Karpas-422 (cell line): ENCODE results near the gene SOCS4. TPM values are rescaled to one million over a fixed set of nuclear protein-coding genes. Genes with fewer than 3 reads are reported as not detected.

Source experiments
- DNase-seq: peaks from one replicate; pipeline ENCODE4 v3.0.0-alpha.2; 2015
- H2AFZ ChIP-seq: fragments of 200-600 bp; sonication (generic); 2 replicates; pipeline ENCODE4 v1.6.1; 2014; ENCODE audit warnings: antibody characterized with exemption, low read length, mixed read lengths
- H3K27ac ChIP-seq: fragments of 200-600 bp; sonication (generic); 2 replicates; pipeline ENCODE4 v1.5.1; 2014; ENCODE audit warnings: mild to moderate bottlenecking, low read length, moderate library complexity
- H3K27me3 ChIP-seq: fragments of 200-600 bp; sonication (generic); 2 replicates; pipeline ENCODE4 v1.6.1; 2014; ENCODE audit warnings: low read length, mixed read lengths
- H3K36me3 ChIP-seq: fragments of 200-600 bp; sonication (generic); 2 replicates; pipeline ENCODE4 v1.6.1; 2014; ENCODE audit warnings: low read length, mixed read lengths; ENCODE audit not compliant: insufficient read depth
- H3K4me1 ChIP-seq: fragments of 200-600 bp; sonication (generic); 2 replicates; pipeline ENCODE4 v1.6.1; 2014; ENCODE audit warnings: mild to moderate bottlenecking, low read length, mixed read lengths
- H3K4me2 ChIP-seq: fragments of 200-600 bp; sonication (generic); 2 replicates; pipeline ENCODE4 v1.6.1; 2014; ENCODE audit warnings: low read length, low read depth, mild to moderate bottlenecking; ENCODE audit not compliant: poor library complexity, severe bottlenecking
- H3K4me3 ChIP-seq: fragments of 200-600 bp; sonication (generic); 2 replicates; pipeline ENCODE4 v1.5.1; 2014; ENCODE audit warnings: mild to moderate bottlenecking, antibody characterized with exemption, low read length, mixed read lengths
- H3K79me2 ChIP-seq: fragments of 200-600 bp; sonication (generic); 2 replicates; pipeline ENCODE4 v1.6.1; 2014; ENCODE audit warnings: mild to moderate bottlenecking, low read length, mixed read lengths
- H3K9ac ChIP-seq: fragments of 200-600 bp; sonication (generic); 2 replicates; pipeline ENCODE4 v1.6.0; 2014; ENCODE audit warnings: low read length
- H3K9me2 ChIP-seq: fragments of 200-600 bp; sonication (generic), shearing (Covaris generic); replicated peaks from 2 replicates; pipeline ENCODE4 v1.6.0; 2014; ENCODE audit warnings: mild to moderate bottlenecking, low read length, moderate library complexity; ENCODE audit not compliant: insufficient read depth
- H3K9me3 ChIP-seq: fragments of 300-700, 200-600 bp; sonication (generic); 2 replicates; pipeline ENCODE4 v1.6.1; 2014; ENCODE audit warnings: low read length, mixed read lengths
- H4K20me1 ChIP-seq: fragments of 200-600 bp; sonication (generic); 2 replicates; pipeline ENCODE4 v1.6.1; 2014; ENCODE audit warnings: mild to moderate bottlenecking, antibody characterized with exemption, low read length, low read depth; ENCODE audit not compliant: insufficient read depth
- total RNA-seq: library from RNA; depleted of rRNA; stranded (reverse); fragments of >200 nt; shearing (Covaris generic); gene quantifications from 2 replicates; pipeline ENCODE4 v1.2.3, GENCODE V29; 2014; ENCODE audit warnings: low replicate concordance; rRNA removed

Gene SOCS4
- total RNA-seq, 1 experiment from 2014 or later, result 50.3 TPM

DNA sequence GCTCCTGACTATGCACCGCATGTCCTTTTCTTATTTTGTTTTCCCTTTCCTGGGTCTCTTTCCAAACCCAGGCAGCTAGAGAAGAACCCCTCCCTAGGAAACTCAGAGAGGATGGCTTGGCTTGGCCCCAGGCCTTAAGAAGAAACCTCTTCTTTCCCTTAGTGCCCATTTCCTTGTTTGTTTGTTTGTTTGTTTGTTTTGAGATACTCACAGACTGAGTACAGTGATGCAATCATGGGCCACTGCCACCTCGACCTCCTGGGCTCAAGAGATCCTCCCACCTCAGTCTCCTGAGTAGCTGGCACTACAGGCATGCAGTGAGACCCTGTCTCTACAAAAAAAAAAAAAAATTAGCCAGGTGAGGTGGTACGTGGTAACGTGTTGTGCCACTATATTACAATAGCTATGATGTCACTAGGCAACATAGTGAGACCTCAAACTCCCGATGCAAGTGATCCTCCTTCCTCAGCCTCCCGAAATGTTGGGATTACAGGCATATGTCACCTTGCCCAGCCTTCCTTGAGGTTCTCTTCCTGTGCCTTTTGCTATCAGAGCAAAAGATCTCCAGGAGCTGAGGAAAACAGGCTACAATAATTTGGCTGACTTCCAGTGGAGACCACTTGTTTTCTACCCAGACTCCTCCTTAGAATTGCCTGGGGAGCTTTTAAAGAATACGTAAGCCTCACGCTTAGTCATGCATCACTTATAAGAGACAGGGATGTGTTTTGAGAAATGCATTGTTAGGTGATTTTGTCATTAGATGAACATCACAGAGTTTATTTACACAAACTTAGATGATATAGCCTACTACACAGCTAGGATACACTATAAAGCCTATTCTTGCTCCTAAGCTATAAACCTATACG, 67.5 kb downstream of the SOCS4 start:
- no peak overlapping the region for H3K4me3 ChIP-seq
- no peaks in the 10 kb centered on the region for H3K79me2 ChIP-seq
- no peak overlapping the region for H3K27ac ChIP-seq
- DNase-seq, result no peak
- 0 out of 2 replicates have a peak, but pooled peaks cover 3% of the 10 kb centered on the region for H4K20me1 ChIP-seq
- no peak overlapping the region for H3K9ac ChIP-seq
- H3K4me1 ChIP-seq, result peaks cover 7% of the 10 kb centered on the region
- H3K27me3 ChIP-seq, result no peaks in the 10 kb centered on the region
- no peaks in the 10 kb centered on the region for H3K9me2 ChIP-seq
- H3K36me3 ChIP-seq, result no peaks in the 10 kb centered on the region
- H3K4me2 ChIP-seq, result no peak overlapping the region
- H2AFZ ChIP-seq, result no peak overlapping the region
- no peaks in the 10 kb centered on the region for H3K9me3 ChIP-seq

DNA sequence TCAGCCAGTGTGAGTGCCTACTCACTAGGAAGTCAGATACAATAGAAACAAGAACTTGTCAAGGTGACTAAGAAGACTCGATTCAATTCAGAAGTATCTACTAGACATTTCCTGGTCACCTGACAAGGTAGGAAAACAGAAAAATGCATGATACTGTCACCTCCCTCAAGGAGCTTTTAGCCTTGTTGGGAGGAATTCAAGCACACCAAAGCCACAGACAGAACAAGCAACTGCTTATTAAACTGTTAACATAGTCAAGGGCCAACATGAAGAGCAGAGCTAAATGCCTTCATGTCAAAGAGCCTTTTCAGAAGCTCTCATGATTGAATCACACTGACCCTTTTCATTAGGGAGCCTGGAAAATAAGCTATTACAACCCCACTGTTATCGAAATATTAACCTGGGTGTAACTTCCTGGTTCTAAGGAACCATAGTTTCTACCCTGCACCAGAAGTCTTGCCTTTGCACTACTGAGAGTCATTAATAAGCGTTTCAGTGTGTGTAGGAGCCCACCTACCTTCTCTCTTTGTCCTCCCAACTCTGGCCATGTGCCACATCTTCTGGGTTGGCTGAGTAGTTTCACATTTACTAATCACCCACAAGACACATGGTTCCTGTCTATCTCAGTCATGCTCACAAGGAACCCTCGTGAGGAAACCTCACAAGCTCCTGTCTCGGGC, 71.0 kb downstream of the SOCS4 start:
- H3K9me3 ChIP-seq, result no peaks in the 10 kb centered on the region
- no peak overlapping the region for H3K4me3 ChIP-seq
- H3K36me3 ChIP-seq, result no peaks in the 10 kb centered on the region
- no peaks in the 10 kb centered on the region for H3K9me2 ChIP-seq
- H3K9ac ChIP-seq, result no peak overlapping the region
- DNase-seq, result no peak
- no peak overlapping the region for H3K27ac ChIP-seq
- H2AFZ ChIP-seq, result no peak overlapping the region; the same call in 1 of the 2 replicates
- H4K20me1 ChIP-seq, result no peaks in the 10 kb centered on the region
- no peaks in the 10 kb centered on the region for H3K79me2 ChIP-seq
- H3K4me1 ChIP-seq, result peaks cover 12% of the 10 kb centered on the region
- no peaks in the 10 kb centered on the region for H3K27me3 ChIP-seq
- H3K4me2 ChIP-seq, result no peak overlapping the region

DNA sequence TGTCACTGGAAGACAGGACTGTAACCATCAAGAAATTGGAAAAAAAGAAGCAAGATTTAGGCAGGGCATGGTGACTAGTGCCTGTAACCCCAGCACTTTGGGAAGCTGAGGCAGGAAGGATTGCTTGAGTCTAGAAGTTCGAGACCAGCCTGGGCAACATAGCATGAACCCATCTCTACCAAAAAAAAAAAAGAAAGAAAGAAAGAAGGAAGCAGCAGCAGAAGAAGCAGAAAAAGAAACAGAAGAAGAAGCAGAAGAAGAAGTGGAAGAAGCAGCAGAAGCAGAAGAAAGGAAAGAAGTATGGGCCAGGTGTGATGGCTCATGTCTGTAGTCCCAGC, 71.5 kb downstream of the SOCS4 start:
- H3K36me3 ChIP-seq, result no peaks in the 10 kb centered on the region
- H3K4me2 ChIP-seq, result no peak overlapping the region
- no peak overlapping the region for H2AFZ ChIP-seq
- H3K4me1 ChIP-seq, result peaks cover 14% of the 10 kb centered on the region
- H3K4me3 ChIP-seq, result no peak overlapping the region
- no peak for DNase-seq
- H3K27me3 ChIP-seq, result no peaks in the 10 kb centered on the region
- H3K9me3 ChIP-seq, result no peaks in the 10 kb centered on the region
- no peaks in the 10 kb centered on the region for H3K79me2 ChIP-seq
- no peaks in the 10 kb centered on the region for H4K20me1 ChIP-seq
- no peak overlapping the region for H3K9ac ChIP-seq
- no peak overlapping the region for H3K27ac ChIP-seq
- H3K9me2 ChIP-seq, result no peaks in the 10 kb centered on the region

Other genes starting within 250 kb of the SOCS4 start
- 136 and 174 TPM in 2 replicates for gene GCH1, start 124.4 kb upstream of the SOCS4 start, total RNA-seq
- gene WDHD1, start 137 bp upstream of the SOCS4 start, total RNA-seq, result 14.0 and 31.2 TPM in 2 replicates
- gene MAPK1IP1L, start 24.4 kb downstream of the SOCS4 start, total RNA-seq, result 31.8 and 111 TPM in 2 replicates
- not detected in 2 replicates for gene LGALS3, start 102.0 kb downstream of the SOCS4 start, total RNA-seq
- gene DLGAP5, start 164.3 kb downstream of the SOCS4 start, total RNA-seq, result 24.0 and 42.4 TPM in 2 replicates
- gene FBXO34, start 244.2 kb downstream of the SOCS4 start, total RNA-seq, result 59.0 and 62.3 TPM in 2 replicates